Right kidney (tissue), 1 donor: ENCODE results near the gene SAMSN1.

ENCODE experiments used
- DNase-seq: peaks from one replicate; pipeline ENCODE4 v3.0.0-alpha.2; 2016

SAMSN1 gene

GRCh38 chr21:14486869-14487268 lies 59.2 kb downstream of the SAMSN1 start:
- no peak for DNase-seq

- DNase-seq, result no peak
These were observed 61.7 kb downstream of the SAMSN1 start for GRCh38 chr21:14484188-14485009.

GRCh38 chr21:14483296-14483695 lies 62.8 kb downstream of the SAMSN1 start:
- no peak for DNase-seq

- DNase-seq, result no peak
These were observed 64.0 kb downstream of the SAMSN1 start for GRCh38 chr21:14482165-14482564.

GRCh38 chr21:14480411-14481031 lies 65.6 kb downstream of the SAMSN1 start:
- DNase-seq, result no peak

GRCh38 chr21:14479241-14479786 lies 66.8 kb downstream of the SAMSN1 start:
- DNase-seq, result no peak

GRCh38 chr21:14477841-14478240 lies 68.3 kb downstream of the SAMSN1 start:
- DNase-seq, result no peak

GRCh38 chr21:14477133-14477532 lies 69.0 kb downstream of the SAMSN1 start:
- no peak for DNase-seq

- no peak for DNase-seq
These were observed 71.1 kb downstream of the SAMSN1 start for GRCh38 chr21:14474995-14475394.

- DNase-seq, result no peak
These were observed 76.5 kb downstream of the SAMSN1 start for GRCh38 chr21:14469641-14470040.

GRCh38 chr21:14466715-14467114 lies 79.4 kb downstream of the SAMSN1 start:
- no peak for DNase-seq

GRCh38 chr21:14457762-14458161 lies 88.4 kb downstream of the SAMSN1 start:
- DNase-seq, result no peak

- DNase-seq, result no peak
These were observed 89.2 kb downstream of the SAMSN1 start for GRCh38 chr21:14456911-14457310.

- DNase-seq, result no peak
These were observed 91.8 kb downstream of the SAMSN1 start for GRCh38 chr21:14454016-14455009.

- no peak for DNase-seq
These were observed 92.6 kb downstream of the SAMSN1 start for GRCh38 chr21:14453339-14454015.

GRCh38 chr21:14452727-14453241 lies 93.3 kb downstream of the SAMSN1 start:
- DNase-seq, result no peak

- DNase-seq, result no peak
These were observed 93.9 kb downstream of the SAMSN1 start for GRCh38 chr21:14452031-14452726.

GRCh38 chr21:14451546-14451945 lies 94.6 kb downstream of the SAMSN1 start:
- no peak for DNase-seq

GRCh38 chr21:14448784-14449183 lies 97.3 kb downstream of the SAMSN1 start:
- no peak for DNase-seq

GRCh38 chr21:14438211-14438610 lies 107.9 kb downstream of the SAMSN1 start:
- no peak for DNase-seq

GRCh38 chr21:14435423-14435822 lies 110.7 kb downstream of the SAMSN1 start:
- no peak for DNase-seq
